ENCODE data around the gene RPS15A.
"Not testable (repeated sequence)": the region's sequence is repeated elsewhere in the genome, so short reads cannot be mapped to it uniquely, and the experiment has no call there.

RPS15A gene

DNA sequence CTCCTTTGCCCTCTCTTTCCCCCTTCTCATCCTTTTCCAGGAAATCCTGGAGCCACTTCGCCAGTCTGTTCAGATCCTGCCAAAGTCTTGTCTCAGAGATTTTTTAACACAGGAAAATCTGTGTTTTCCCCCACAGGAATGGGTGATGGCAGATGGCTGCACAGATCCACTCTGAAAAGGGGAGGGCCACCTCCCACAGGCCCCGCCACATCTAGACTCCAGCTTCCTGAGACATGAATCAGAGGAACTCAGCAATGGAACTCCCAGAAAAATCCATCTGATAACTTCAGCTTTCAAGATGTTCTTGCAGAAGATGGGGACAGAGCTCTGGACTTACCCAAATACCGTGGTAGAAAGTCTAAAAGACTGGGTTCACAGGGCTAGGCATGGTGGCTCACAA is 50.1 kb downstream of the RPS15A start:
- DNase-seq = not testable (repeated sequence)

DNA sequence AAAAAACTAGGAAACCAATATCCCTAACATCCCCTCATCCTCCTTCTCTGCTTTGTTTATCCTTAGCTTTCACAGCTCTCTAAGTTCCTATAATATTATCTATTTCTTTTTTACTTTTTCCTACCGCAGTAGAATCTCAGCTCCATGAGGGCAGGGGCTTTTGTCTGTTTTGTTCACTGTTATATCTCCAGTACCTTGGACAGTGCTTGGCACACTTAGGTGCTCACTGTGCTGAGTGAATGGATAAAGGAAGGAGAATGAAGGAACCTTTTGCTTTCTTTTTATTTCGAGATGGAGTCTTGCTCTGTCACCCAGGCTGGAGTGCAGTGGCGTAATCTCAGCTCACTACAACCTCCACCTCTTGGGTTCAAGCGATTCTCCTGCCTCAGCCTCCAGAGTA is 51.4 kb downstream of the RPS15A start:
- DNase-seq = not testable (repeated sequence)

DNA sequence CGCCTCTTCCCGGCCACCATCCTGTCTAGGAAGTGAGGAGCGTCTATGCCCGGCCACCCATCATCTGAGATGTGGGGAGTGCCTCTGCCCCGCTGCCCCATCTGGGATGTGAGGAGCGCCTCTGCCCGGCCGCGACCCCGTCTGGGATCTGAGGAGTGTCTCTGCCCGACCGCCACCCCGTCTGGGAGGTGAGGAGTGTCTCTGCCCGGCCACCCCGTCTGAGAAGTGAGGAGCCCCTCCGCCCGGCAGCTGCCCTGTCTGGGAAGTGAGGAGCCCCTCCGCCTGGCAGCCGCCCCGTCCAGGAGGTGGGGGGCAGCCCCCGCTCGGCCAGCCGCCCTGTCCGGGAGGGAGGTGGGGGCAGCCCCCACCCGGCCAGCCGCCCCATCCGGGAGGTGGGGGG is 55.9 kb downstream of the RPS15A start:
- not testable (repeated sequence) for DNase-seq

Measured in EL (cell line).